ENCODE measurements around the gene HABP4.

HABP4 gene

GRCh38 chr9:96436456-96437126 lies 13.4 kb upstream of the HABP4 start:
- TF ChIP-seq, protein P1, sequence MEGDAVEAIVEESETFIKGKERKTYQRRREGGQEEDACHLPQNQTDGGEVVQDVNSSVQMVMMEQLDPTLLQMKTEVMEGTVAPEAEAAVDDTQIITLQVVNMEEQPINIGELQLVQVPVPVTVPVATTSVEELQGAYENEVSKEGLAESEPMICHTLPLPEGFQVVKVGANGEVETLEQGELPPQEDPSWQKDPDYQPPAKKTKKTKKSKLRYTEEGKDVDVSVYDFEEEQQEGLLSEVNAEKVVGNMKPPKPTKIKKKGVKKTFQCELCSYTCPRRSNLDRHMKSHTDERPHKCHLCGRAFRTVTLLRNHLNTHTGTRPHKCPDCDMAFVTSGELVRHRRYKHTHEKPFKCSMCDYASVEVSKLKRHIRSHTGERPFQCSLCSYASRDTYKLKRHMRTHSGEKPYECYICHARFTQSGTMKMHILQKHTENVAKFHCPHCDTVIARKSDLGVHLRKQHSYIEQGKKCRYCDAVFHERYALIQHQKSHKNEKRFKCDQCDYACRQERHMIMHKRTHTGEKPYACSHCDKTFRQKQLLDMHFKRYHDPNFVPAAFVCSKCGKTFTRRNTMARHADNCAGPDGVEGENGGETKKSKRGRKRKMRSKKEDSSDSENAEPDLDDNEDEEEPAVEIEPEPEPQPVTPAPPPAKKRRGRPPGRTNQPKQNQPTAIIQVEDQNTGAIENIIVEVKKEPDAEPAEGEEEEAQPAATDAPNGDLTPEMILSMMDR (IDR thresholded peaks at IDR 0.05; ENCODE audit: low read depth, low read length), result no peak

DNA sequence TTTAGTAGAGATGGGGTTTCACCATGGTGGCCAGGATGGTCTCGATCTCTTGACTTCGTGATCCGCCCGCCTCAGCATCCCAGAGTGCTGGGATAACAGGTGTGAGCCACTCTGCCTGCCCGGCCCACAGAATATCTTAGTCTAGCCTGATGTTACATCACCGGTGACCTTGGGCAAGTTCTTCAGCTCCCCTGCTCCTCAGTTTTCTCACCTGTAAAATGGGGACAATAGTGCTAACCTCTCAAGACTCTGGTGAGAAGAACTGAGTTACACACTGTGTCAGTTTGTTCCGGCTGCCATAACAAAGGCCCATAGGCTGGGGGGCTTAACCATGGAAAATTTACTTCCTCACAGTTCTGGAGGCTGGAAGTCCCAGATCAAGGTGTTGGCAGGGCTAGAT lies 12.5 kb upstream of the HABP4 start:
- TF ChIP-seq, protein P1 (IDR thresholded peaks at IDR 0.05; ENCODE audit: low read depth, low read length), result no peak
- H3K4me3 ChIP-seq (ENCODE audit: low read depth, low read length), result no peak overlapping the region

More at GRCh38 chr9:96436456-96437126, 13.4 kb upstream of the HABP4 start:
- no peak overlapping the region for H3K4me3 ChIP-seq (ENCODE audit: low read depth, low read length)

GRCh38 chr9:96440671-96441199 lies 9.2 kb upstream of the HABP4 start:
- no peak overlapping the region for H3K4me3 ChIP-seq (ENCODE audit: low read depth, low read length)
- TF ChIP-seq, protein P1 (IDR thresholded peaks at IDR 0.05; ENCODE audit: low read depth, low read length), result no peak

DNA sequence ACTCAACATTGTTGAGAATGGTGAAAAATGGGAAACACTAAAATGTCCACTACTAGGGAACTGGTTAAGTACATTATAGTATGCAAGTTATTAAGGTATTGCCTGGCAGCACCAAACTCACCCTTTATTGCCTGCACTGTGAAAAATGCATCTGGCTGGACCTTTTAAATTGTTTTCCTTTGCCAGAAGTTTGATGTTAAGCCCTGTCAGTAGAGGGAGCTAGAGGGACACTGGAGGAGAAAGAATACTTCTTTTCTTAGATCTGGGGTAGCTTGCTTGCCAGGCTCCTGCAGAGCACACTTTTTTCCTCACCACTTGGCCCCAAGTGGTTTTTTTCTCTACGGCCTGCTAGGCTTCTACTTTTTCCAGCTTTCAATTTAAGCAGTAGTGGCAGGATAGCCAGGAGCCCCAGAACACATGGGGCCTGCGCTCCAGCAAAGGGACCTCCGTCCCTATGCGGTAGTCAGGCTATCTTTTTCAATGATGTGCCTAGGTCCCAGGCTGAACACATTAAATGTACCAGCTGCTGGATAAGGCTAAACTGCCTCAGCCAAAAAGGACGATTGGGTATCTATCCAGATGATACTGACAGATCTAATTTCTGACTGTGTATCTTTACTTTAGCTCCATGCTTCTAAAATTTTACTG lies 8.0 kb upstream of the HABP4 start:
- no peak overlapping the region for H3K4me3 ChIP-seq (ENCODE audit: low read depth, low read length)
- TF ChIP-seq, protein P1 (IDR thresholded peaks at IDR 0.05; ENCODE audit: low read depth, low read length), result no peak

DNA sequence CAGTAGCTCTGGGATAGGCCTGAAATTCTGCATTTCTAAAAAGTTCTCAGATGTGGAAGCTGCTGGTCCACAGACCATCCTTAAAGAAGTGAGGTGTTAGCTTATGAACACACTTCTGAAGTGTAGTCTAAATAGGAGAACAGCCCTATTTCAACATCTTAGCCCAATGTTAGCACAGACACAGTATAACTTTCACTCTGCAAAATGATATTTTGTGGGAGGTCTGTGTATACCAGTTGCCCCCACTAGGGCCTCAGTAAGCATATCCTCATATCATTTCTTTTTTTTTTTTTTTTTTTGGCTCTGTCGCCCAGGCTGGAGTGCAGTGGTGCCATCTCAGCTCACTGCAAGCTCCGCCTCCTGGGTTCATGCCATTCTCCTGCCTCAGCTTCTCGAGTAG lies 7.5 kb upstream of the HABP4 start:
- TF ChIP-seq, protein P1 (IDR thresholded peaks at IDR 0.05; ENCODE audit: low read depth, low read length), result no peak
- H3K4me3 ChIP-seq (ENCODE audit: low read depth, low read length), result no peak overlapping the region

DNA sequence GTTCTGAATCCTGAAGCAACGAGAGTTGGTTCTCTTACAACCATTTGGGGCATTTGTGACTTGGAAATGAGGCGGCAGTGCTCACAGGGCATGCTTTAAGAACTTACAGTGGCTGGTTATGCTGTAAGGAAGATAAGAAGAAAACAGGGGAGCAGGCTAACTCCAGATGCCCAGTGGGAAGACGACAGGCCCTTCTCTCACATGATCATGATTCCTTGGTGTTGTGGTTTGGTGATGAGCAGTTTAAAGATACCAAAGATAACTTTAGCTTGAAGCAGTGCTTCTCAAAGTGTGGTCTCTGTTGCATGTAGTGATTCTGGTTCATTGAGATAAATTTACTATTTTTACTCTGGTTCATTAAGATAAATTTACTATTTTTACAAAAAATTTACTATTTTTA lies 2.6 kb upstream of the HABP4 start:
- TF ChIP-seq, protein P1 (IDR thresholded peaks at IDR 0.05; ENCODE audit: low read depth, low read length), result no peak
- no peak overlapping the region for H3K4me3 ChIP-seq (ENCODE audit: low read depth, low read length)

DNA sequence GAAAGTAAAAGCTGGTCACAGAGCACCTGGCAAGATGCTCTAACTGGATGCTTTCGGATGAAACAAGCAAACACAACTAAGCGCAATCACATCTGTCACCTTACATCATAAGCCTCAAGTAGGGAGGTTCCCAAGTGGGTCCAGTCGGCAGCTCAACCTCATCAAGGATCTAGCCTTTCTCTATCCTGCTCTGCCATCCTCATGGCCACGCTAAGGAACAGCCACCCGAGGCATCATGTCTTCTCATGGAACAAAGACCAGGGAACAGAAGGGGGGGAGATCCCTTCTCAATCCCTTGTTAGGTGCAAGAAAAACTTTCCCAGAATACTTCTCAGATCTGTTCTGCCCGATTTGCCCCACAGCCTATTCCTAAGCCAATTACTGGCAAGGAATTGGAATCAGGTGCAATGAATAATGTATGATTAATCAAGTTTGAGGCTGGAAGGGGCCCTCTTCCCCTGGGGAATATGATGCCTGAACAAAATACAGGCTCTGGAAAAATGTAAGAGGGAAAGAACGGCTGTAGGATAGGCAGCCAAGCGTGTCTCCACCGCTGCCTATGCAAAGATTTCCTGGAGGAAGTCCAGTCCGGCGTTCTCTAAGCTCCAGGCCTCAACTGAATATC lies 1.3 kb upstream of the HABP4 start:
- TF ChIP-seq, protein P1 (IDR thresholded peaks at IDR 0.05; ENCODE audit: low read depth, low read length), result no peak
- no peak overlapping the region for H3K4me3 ChIP-seq (ENCODE audit: low read depth, low read length)

All from WI38 (cell line).